AG09319 (cell line): ENCODE results near the gene C2orf69.

Experiments
- DNase-seq: peaks from one replicate; pipeline ENCODE4 v3.0.0-alpha.2; 2010; ENCODE audit warnings: low read depth; ENCODE audit errors: extremely low read depth
- CTCF ChIP-seq: IDR thresholded peaks from 2 replicates; pipeline ENCODE4 v1.5.1; 2011; ENCODE audit warnings: low read depth, mild to moderate bottlenecking, inconsistent platforms, low read length, moderate library complexity

Gene C2orf69

GRCh38 chr2:199870581-199870980 is 40.5 kb upstream of the C2orf69 start:
- no peak for TF ChIP-seq CTCF
- no peak for DNase-seq

- DNase-seq: no peak
- TF ChIP-seq CTCF: no peak
These were observed 36.9 kb upstream of the C2orf69 start for GRCh38 chr2:199874209-199874608.

- TF ChIP-seq CTCF: no peak
- no peak for DNase-seq
These were observed 35.7 kb upstream of the C2orf69 start for GRCh38 chr2:199875400-199875799.

- TF ChIP-seq CTCF: no peak
- DNase-seq: no peak
These were observed 28.4 kb upstream of the C2orf69 start for GRCh38 chr2:199882667-199883066.

GRCh38 chr2:199883474-199884212 is 27.4 kb upstream of the C2orf69 start:
- no peak for TF ChIP-seq CTCF
- DNase-seq: no peak

GRCh38 chr2:199895406-199895805 is 15.7 kb upstream of the C2orf69 start:
- TF ChIP-seq CTCF: no peak
- DNase-seq: no peak

GRCh38 chr2:199896617-199897016 is 14.5 kb upstream of the C2orf69 start:
- DNase-seq: no peak

More at GRCh38 chr2:199896617-199897016, 14.5 kb upstream of the C2orf69 start:
- no peak for TF ChIP-seq CTCF
